PC-3 (cell line): ENCODE data around the gene RANBP3L.

Experiments
- EZH2 ChIP-seq: fragments of 300-600 bp; sonication (generic); IDR thresholded peaks from one replicate; pipeline ENCODE4 v1.6.1; 2017; ENCODE audit warnings: antibody characterized with exemption, mild to moderate bottlenecking, low read length; ENCODE audit not compliant: unreplicated experiment
- EZH2phosphoT487 ChIP-seq: fragments of 300-600 bp; sonication (generic); IDR thresholded peaks from 2 replicates; pipeline ENCODE4 v1.6.1; 2018; ENCODE audit warnings: mild to moderate bottlenecking, antibody characterized with exemption, low read length, borderline replicate concordance
- TF ChIP-seq, protein P1 (sequence below): fragments of 300-600 bp; sonication (generic); conservative IDR thresholded peaks from 2 replicates; pipeline ENCODE4 v1.5.1; 2017; ENCODE audit warnings: antibody characterized with exemption, low read depth, mild to moderate bottlenecking, low read length

DNA sequence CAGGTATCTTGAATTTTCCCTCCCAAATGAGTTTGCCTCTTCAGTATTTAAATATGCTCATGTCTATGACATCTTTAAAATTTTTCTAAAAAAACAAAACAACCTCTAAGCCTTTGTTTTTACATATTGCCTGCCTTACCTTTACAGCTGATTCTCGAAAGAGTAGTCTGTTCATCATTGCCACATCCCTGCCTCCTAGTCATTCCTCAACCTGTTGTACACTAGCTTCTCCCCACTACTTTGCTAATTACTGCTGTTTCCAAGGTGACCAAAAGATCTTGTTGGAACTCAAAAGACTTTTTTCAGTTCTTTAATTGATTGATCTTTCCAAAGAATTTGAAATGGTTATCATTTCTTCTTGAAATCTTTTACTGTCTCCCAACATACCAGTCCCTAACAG, 58.0 kb downstream of the RANBP3L start:
- TF ChIP-seq, protein P1, sequence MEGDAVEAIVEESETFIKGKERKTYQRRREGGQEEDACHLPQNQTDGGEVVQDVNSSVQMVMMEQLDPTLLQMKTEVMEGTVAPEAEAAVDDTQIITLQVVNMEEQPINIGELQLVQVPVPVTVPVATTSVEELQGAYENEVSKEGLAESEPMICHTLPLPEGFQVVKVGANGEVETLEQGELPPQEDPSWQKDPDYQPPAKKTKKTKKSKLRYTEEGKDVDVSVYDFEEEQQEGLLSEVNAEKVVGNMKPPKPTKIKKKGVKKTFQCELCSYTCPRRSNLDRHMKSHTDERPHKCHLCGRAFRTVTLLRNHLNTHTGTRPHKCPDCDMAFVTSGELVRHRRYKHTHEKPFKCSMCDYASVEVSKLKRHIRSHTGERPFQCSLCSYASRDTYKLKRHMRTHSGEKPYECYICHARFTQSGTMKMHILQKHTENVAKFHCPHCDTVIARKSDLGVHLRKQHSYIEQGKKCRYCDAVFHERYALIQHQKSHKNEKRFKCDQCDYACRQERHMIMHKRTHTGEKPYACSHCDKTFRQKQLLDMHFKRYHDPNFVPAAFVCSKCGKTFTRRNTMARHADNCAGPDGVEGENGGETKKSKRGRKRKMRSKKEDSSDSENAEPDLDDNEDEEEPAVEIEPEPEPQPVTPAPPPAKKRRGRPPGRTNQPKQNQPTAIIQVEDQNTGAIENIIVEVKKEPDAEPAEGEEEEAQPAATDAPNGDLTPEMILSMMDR, result no peak
- TF ChIP-seq EZH2phosphoT487, result no peak
- TF ChIP-seq EZH2, result no peak
